Caco-2 (cell line): ENCODE data around the gene DARS1. TPM values are rescaled to one million over a fixed set of nuclear protein-coding genes. Genes with fewer than 3 reads are reported as not detected.

Experiments
- BruUV-seq: library from RNA; stranded (reverse); fragments of 400-500 nt; replicated peaks from 2 replicates; lab custom pipeline; 2021; lab: Mats Ljungman, UMichigan
- CTCF ChIA-PET: fragments of 300-600 bp; sonication (Branson Sonifier 250); formaldehyde crosslinking; loops from one replicate; lab custom pipeline; 2022; ENCODE audit warnings: antibody characterized with exemption; lab: Charles Lee
- POLR2A ChIA-PET: fragments of 300-600 bp; sonication (Branson Sonifier 250); formaldehyde crosslinking; loops from one replicate; lab custom pipeline; 2022; ENCODE audit warnings: antibody characterized with exemption; lab: Charles Lee
- DNase-seq, 2 experiments: peaks; one replicate each; pipeline versions ENCODE4 v3.0.0 to v3.0.0-alpha.2; 2020 to 2022
- H3K27me3 ChIP-seq: replicated peaks from 2 replicates; pipeline ENCODE4 v1.6.0; 2011; ENCODE audit warnings: low read length; ENCODE audit not compliant: control insufficient read depth, insufficient read depth
- H3K36me3 ChIP-seq: 2 replicates; pipeline ENCODE4 v1.5.1; 2011; ENCODE audit warnings: low read length; ENCODE audit not compliant: control insufficient read depth, insufficient read depth
- H3K4me1 ChIP-seq: fragments of 250-450 bp; sonication (Bioruptor Pico); 2 replicates; pipeline ENCODE4 v1.5.1; 2020; ENCODE audit warnings: mild to moderate bottlenecking
- H3K4me3 ChIP-seq: 2 replicates; pipeline ENCODE4 v1.5.1; 2011; ENCODE audit warnings: low read depth, mild to moderate bottlenecking, control low read depth, low read length
- H3K9me3 ChIP-seq: fragments of 250-450 bp; sonication (Bioruptor Pico); 2 replicates; pipeline ENCODE4 v1.5.1; 2020; ENCODE audit warnings: mild to moderate bottlenecking, moderate library complexity
- H3K27ac Mint-ChIP-seq: one replicate; pipeline ENCODE4 v1.8.0; 2022; ENCODE audit warnings: mixed read lengths; ENCODE audit not compliant: unreplicated experiment
- H3K27me3 Mint-ChIP-seq: one replicate; pipeline ENCODE4 v1.8.0; 2022; ENCODE audit warnings: mixed read lengths; ENCODE audit not compliant: insufficient read depth, unreplicated experiment
- H3K36me3 Mint-ChIP-seq: one replicate; pipeline ENCODE4 v1.8.0; 2022; ENCODE audit warnings: mild to moderate bottlenecking, mixed read lengths; ENCODE audit not compliant: insufficient read depth, unreplicated experiment
- H3K4me1 Mint-ChIP-seq: one replicate; pipeline ENCODE4 v1.8.0; 2022; ENCODE audit warnings: low read depth, mixed read lengths; ENCODE audit not compliant: unreplicated experiment
- H3K4me3 Mint-ChIP-seq: one replicate; pipeline ENCODE4 v1.8.0; 2022; ENCODE audit warnings: mild to moderate bottlenecking, moderate library complexity, mixed read lengths; ENCODE audit not compliant: unreplicated experiment
- H3K9me3 Mint-ChIP-seq: one replicate; pipeline ENCODE4 v1.8.0; 2022; ENCODE audit warnings: mixed read lengths; ENCODE audit not compliant: unreplicated experiment
- intact Hi-C: fragments of 100-400 bp; cut with micrococcal nuclease; formaldehyde crosslinking; loops from one replicate; pipeline ENCODE4 v1.10.0; 2022; ENCODE audit not compliant: unreplicated experiment
- total RNA-seq: library from RNA; stranded (reverse); gene quantifications from 2 replicates; pipeline ENCODE4 v1.2.3, GENCODE V29; 2022
- TF ChIP-seq, protein P1 (sequence below), 2 experiments: fragments of 200-600 bp in 1 of 2; IDR thresholded peaks; 1 replicate in 1 of 2; 2 replicates in 1 of 2; pipeline versions ENCODE4 v1.5.1 to v1.8.0; 2011 to 2022; ENCODE audit warnings: antibody characterized with exemption in 1 of 2, control low read depth in 1 of 2, inconsistent platforms in 1 of 2, low read depth in 1 of 2, low read length in 1 of 2, mild to moderate bottlenecking in 1 of 2, moderate library complexity in 1 of 2; ENCODE audit not compliant: insufficient read depth in 1 of 2, severe bottlenecking in 1 of 2, unreplicated experiment in 1 of 2

DARS1 gene
- total RNA-seq, 1 experiment from 2014 or later = 90.9 TPM

GRCh38 chr2:136000502-136000901 lies 15.1 kb upstream of the DARS1 start:
- POLR2A ChIA-PET = no interaction called here
- intact Hi-C loops = no loop called here
- Histone ChIP-seq H3K9me3 (no peaks in the 10 kb centered on the region), H3K4me1 (no peaks in the 10 kb centered on the region), H3K27me3 (no peaks in the 10 kb centered on the region), H3K4me3 (no peak overlapping the region), H3K36me3 (no peaks in the 10 kb centered on the region)
- DNase-seq = no peak
- no TSS peak for BruUV-seq
- CTCF ChIA-PET = no interaction called here
- Mint-ChIP-seq H3K27ac (no peak overlapping the region), H3K27me3 (no peaks in the 10 kb centered on the region), H3K4me3 (no peak overlapping the region), H3K9me3 (no peaks in the 10 kb centered on the region), H3K36me3 (no peaks in the 10 kb centered on the region), H3K4me1 (no peaks in the 10 kb centered on the region)
- TF ChIP-seq, protein P1, sequence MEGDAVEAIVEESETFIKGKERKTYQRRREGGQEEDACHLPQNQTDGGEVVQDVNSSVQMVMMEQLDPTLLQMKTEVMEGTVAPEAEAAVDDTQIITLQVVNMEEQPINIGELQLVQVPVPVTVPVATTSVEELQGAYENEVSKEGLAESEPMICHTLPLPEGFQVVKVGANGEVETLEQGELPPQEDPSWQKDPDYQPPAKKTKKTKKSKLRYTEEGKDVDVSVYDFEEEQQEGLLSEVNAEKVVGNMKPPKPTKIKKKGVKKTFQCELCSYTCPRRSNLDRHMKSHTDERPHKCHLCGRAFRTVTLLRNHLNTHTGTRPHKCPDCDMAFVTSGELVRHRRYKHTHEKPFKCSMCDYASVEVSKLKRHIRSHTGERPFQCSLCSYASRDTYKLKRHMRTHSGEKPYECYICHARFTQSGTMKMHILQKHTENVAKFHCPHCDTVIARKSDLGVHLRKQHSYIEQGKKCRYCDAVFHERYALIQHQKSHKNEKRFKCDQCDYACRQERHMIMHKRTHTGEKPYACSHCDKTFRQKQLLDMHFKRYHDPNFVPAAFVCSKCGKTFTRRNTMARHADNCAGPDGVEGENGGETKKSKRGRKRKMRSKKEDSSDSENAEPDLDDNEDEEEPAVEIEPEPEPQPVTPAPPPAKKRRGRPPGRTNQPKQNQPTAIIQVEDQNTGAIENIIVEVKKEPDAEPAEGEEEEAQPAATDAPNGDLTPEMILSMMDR (IDR thresholded peaks at IDR 0.05; ENCODE audit: insufficient read depth in 1 of 2, low read depth in 1 of 2, low read length in 1 of 2, severe bottlenecking in 1 of 2, unreplicated experiment in 1 of 2) = no peak

GRCh38 chr2:135999899-136000298 lies 14.5 kb upstream of the DARS1 start:
- DNase-seq = no peak
- Mint-ChIP-seq H3K36me3 (no peaks in the 10 kb centered on the region), H3K4me3 (no peak overlapping the region), H3K27me3 (no peaks in the 10 kb centered on the region), H3K27ac (no peak overlapping the region), H3K9me3 (no peaks in the 10 kb centered on the region), H3K4me1 (no peaks in the 10 kb centered on the region)
- Histone ChIP-seq H3K4me1 (no peaks in the 10 kb centered on the region), H3K4me3 (no peak overlapping the region), H3K9me3 (no peaks in the 10 kb centered on the region), H3K27me3 (no peaks in the 10 kb centered on the region), H3K36me3 (no peaks in the 10 kb centered on the region)
- BruUV-seq = no TSS peak
- intact Hi-C loops = loop anchor here (5.0 kb wide), 1 partner anchor 377 kb away; no protein-coding TSS in a partner anchor
- TF ChIP-seq, protein P1 (IDR thresholded peaks at IDR 0.05; ENCODE audit: insufficient read depth in 1 of 2, low read depth in 1 of 2, low read length in 1 of 2, severe bottlenecking in 1 of 2, unreplicated experiment in 1 of 2) = no peak
- ChIA-PET POLR2A (no interaction called here), CTCF (no interaction called here)

DNA sequence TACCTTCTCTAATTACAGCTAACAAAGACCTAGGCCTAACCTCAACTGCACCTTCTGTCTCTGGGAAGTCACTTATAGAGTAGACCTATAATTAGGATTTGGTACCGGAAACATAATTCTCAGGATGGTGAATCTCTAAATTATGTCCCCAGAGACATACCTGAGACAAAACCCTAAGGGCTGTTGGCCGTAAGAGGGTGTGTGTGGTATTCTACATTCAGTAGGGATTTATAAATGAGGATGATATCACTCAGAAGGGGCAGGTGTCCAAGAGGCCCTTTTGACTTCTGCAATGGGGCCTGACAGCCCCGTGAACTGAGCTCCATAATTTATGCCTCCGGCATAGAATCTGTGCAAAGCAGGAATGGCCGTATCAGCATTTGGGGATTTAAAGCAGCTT lies 13.5 kb upstream of the DARS1 start:
- Histone ChIP-seq H3K4me1 (no peaks in the 10 kb centered on the region), H3K9me3 (no peaks in the 10 kb centered on the region), H3K4me3 (no peak overlapping the region), H3K27me3 (no peaks in the 10 kb centered on the region), H3K36me3 (no peaks in the 10 kb centered on the region)
- Mint-ChIP-seq H3K27me3 (no peaks in the 10 kb centered on the region), H3K36me3 (no peaks in the 10 kb centered on the region), H3K9me3 (no peaks in the 10 kb centered on the region), H3K4me1 (no peaks in the 10 kb centered on the region), H3K4me3 (no peak overlapping the region), H3K27ac (no peak overlapping the region)
- no TSS peak for BruUV-seq
- POLR2A ChIA-PET = no interaction called here
- no peak for DNase-seq
- TF ChIP-seq, protein P1 (IDR thresholded peaks at IDR 0.05; ENCODE audit: insufficient read depth in 1 of 2, low read depth in 1 of 2, low read length in 1 of 2, severe bottlenecking in 1 of 2, unreplicated experiment in 1 of 2) = no peak
- CTCF ChIA-PET = no interaction called here
- intact Hi-C loops = loop anchor here (5.0 kb wide), 1 partner anchor 378 kb away; no protein-coding TSS in a partner anchor
